HG03175 (cell line): ENCODE measurements around the gene ORC6.

Source experiments
- ATAC-seq: cut with Tn5 transposase; IDR thresholded peaks from one replicate; pipeline ENCODE4 v1.9.1; 2021; ENCODE audit warnings: mild to moderate bottlenecking, moderate library complexity; ENCODE audit not compliant: unreplicated experiment

Gene ORC6

GRCh38 chr16:46700048-46700447 is 10.6 kb downstream of the ORC6 start:
- no peak for ATAC-seq

DNA sequence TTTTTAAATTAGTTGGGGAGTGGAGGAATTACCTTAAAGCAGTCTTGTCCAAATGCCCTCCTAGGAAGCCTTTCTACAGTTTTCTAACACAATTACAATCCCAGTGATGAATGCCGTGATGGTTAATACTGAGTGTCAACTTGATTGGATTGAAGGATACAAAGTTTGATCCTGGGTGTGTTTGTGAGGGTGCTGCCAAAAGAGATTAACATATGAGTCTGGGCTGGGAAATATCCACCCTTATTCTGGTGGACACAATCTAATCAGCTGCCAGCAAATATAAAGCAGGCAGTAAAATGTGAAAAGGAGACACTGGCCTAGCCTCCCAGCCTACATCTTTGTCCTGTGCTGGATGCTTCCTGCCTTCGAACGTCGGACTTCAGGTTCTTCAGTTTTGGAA is 12.2 kb downstream of the ORC6 start:
- ATAC-seq, result no peak

DNA sequence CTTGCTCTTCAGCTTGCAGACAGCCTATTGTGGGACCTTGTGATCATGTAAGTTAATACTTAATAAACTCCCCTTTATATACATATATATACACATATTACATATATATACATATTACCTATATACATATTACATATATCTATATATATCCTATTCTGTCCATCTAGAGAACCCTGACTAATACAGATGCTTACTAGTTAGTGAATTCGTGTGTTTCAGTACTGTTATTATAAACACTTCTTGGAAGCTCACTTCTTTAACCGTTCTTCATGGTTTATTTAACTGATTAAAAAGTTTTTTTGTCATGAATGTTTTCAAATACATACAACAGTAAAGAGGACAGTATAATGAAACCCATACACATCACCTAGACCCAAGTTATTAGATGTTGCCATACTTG is 12.6 kb downstream of the ORC6 start:
- ATAC-seq, result no peak

DNA sequence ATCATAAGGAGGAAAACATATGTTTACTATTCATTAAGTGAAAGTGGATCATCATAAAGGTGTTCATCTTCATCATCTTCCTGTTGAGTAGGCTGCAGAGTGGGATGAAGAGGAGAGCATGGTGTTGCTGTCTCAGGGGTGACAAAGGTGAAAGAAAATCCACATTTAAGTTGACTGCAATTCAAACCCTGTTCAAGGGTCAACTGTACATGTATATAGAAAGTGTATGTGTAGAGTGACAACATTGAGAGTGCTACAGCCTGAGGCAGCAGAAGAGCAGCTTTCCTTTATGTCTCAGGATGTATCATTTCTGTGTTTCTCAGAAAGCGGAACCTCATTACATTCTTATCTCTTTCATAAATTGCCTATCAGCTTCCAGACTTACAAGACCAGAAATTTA is 17.2 kb downstream of the ORC6 start:
- ATAC-seq, result no peak

GRCh38 chr16:46709469-46710005 is 20.1 kb downstream of the ORC6 start:
- ATAC-seq, result no peak

GRCh38 chr16:46711106-46712058 is 21.9 kb downstream of the ORC6 start:
- ATAC-seq, result no peak

DNA sequence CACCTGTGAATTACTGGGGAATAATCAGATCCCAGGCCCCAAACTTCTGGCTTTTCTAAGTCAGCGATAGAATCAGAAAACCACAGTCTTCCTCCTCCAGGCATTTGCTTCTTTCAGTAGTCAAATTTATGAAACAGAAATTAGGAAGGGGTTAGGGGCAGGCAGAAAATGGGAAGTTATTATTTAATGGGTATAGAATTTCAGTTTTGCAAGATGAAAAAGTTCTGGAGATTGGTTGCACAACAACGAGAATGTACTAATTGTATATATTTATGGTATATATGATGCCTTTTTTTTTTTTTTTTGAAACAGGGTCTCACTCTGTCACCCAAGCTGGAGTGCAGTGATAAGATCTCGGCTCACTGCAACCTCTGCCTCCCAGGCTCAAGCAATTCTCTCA is 23.5 kb downstream of the ORC6 start:
- no peak for ATAC-seq

DNA sequence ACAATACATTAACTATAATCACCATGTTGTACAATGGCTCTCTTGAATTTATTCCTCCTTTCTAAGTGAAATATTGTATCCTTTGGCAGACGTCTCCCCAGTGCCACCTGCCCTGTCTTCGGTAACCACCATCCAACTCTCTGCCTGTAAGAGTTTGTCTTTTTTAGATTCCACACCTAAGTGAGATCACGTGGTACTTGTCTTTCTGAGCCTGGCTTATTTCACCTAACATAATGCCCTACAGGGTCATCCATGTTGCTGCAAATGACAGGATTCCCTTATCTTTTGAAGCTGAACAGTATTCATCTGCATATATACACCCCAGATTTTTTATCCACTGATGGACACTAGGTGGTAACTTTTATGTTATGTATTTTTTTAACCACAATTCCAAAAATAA is 24.2 kb downstream of the ORC6 start:
- no peak for ATAC-seq

- ATAC-seq, result no peak
Observed at GRCh38 chr16:46714797-46715591, 25.5 kb downstream of the ORC6 start.

DNA sequence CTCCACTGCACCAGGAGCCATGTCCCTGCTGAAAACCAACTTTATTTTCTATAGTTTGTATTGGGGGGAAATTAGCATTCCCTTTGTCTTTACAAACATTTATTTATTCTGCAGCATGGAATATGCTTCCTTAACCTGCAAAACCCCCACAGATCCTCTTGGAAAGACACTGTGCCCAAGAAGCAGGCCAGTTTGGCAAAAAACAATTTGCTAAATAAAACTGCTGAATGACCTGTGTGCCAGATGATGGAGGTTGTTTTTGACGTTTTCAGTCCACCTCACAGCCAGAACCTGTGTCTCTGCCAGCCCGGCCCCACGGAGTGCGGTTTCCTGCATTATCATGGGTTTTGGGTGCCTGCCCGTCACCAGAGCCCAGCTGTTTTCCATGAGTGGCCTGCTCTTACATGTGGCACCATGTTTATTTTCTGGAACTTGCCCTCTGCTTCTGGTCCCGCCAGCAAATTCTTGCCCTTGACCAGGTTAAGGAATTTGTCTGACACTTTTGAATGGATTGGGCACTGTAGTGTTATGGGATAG is 26.4 kb downstream of the ORC6 start:
- no peak for ATAC-seq

DNA sequence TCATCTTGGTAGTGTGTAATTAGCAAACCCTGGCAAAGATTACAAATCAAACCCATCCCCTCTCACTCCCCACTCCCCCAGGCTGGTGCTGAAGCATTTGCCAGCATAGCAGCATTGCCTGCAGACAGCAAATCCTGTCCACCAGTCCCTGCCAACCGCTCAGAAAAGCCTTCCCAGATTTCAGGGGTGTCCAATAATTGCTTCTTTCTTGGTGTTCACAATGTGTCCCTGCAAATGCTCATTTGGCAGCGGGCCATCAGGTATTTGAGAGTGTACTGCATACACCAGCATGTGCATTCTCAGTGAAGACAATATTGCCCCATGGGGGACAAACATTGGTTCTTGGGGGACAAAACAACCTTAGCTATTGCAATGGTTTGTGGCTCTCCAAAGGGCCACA is 28.2 kb downstream of the ORC6 start:
- ATAC-seq, result no peak

DNA sequence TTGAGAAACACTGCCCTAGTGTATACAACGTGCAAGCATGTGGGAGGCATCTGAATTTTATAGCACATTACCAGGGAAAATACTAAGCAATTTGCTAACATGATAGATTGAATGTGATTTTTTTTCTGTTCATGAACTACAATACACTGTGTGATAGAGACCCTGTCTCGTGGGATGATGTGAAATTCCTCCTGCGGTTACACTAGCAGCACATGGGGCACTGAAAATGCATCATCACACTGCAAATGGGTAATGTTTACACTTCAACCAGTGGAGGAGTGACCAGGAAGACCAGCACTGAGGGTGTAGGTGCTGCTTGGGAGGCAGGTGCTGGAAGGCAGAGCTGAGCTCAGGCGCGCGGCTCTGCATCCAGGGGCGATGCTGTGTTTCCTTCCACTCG is 28.8 kb downstream of the ORC6 start:
- ATAC-seq, result no peak

DNA sequence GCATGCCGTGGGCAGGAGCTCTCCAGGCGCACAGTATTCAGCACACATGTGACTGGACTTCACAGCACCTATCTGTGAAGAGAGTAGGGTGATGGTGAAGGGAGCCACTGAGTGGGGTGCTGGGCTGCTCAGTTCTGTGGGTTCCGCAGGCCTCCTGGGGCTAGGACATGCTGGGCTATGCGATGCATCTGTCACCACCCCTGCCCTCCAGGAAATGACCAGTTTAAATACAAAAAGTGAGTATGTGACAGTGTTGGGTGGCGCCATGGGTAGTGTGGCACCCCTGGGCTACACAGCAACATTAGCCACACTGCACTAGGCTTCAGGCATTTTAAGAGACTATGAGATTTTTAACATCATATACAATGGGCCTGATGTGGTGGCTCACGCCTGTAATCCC is 30.1 kb downstream of the ORC6 start:
- ATAC-seq, result no peak

- ATAC-seq, result no peak
Observed at GRCh38 chr16:46720619-46721018, 31.2 kb downstream of the ORC6 start.

DNA sequence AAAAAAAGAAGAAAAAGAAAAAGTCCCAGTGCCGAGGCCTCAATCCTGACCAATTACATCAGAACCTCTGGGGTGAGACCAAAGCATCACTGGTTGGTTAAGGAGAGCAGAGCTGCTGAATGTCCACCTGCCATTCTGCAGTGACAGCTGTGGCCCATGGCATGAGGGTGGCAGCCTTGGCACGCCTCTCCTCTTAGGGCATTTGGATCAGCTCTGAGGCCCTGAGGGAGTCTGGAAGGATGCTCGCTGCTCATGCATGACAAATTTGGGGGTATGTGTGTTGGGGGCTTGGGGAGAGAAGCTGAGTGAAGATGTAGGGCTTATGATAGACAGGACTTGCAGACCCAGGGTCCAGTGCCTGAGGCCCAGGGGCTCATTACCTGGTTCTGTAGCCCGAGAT is 32.4 kb downstream of the ORC6 start:
- ATAC-seq, result no peak

GRCh38 chr16:46727184-46727583 is 37.7 kb downstream of the ORC6 start:
- no peak for ATAC-seq

- no peak for ATAC-seq
Observed at GRCh38 chr16:46727630-46728029, 38.2 kb downstream of the ORC6 start.

GRCh38 chr16:46728806-46729205 is 39.3 kb downstream of the ORC6 start:
- no peak for ATAC-seq

- no peak for ATAC-seq
Observed at GRCh38 chr16:46729326-46729995, 40.0 kb downstream of the ORC6 start.

DNA sequence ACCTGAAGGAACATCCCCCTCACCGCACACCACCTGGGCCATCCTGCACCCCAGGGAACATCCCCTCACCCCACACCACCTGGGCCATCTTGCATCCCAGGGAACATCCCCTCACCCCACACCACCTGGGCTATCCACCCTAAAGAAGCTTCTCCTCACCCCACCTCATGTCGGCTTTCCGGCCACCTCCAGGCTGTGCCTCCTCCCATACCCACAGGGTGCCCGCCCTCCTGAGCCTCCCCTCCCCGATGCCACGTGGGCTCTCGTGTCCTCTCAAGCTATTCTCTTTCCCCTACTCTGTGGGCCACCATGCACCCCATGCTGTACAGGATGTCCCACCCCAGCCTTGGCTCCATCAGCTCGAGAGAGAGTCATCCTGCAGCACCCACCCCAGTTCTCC is 40.7 kb downstream of the ORC6 start:
- no peak for ATAC-seq
